Astrocyte (in vitro differentiated cells and primary cell): ENCODE data around the gene TBC1D8. TPM values are rescaled to one million over a fixed set of nuclear protein-coding genes. Genes with fewer than 3 reads are reported as not detected.

ENCODE experiments used
- DNase-seq: peaks from one replicate; pipeline ENCODE4 v3.0.0-alpha.2; 2010; ENCODE audit warnings: low read depth
- FAIRE-seq: peaks from 2 replicates; lab custom pipeline; 2011; peaks lifted over from hg19 to GRCh38; lab: Jason Lieb, UNC
- H2AFZ ChIP-seq: 2 replicates; pipeline ENCODE4 v1.6.0; 2012; ENCODE audit warnings: low read depth, low read length, inconsistent platforms
- H3K27ac ChIP-seq: 2 replicates; pipeline ENCODE4 v1.5.1; 2011; ENCODE audit warnings: low read depth, low read length, inconsistent platforms
- H3K27me3 ChIP-seq: 2 replicates; pipeline ENCODE4 v1.6.0; 2011; ENCODE audit warnings: low read length, inconsistent platforms; ENCODE audit not compliant: insufficient read depth
- H3K36me3 ChIP-seq: 2 replicates; pipeline ENCODE4 v1.5.1; 2011; ENCODE audit warnings: low read length, inconsistent platforms; ENCODE audit not compliant: insufficient read depth
- H3K4me1 ChIP-seq: 2 replicates; pipeline ENCODE4 v1.5.1; 2011; ENCODE audit warnings: low read length, inconsistent platforms; ENCODE audit not compliant: insufficient read depth
- H3K4me2 ChIP-seq: 2 replicates; pipeline ENCODE4 v1.6.0; 2012; ENCODE audit warnings: low read length, inconsistent platforms
- H3K4me3 ChIP-seq: 2 replicates; pipeline ENCODE4 v1.5.1; 2011; ENCODE audit warnings: low read depth, mild to moderate bottlenecking, low read length, inconsistent platforms; ENCODE audit not compliant: insufficient read depth
- H3K79me2 ChIP-seq: 2 replicates; pipeline ENCODE4 v1.6.0; 2012; ENCODE audit warnings: mild to moderate bottlenecking, low read length, inconsistent platforms; ENCODE audit not compliant: insufficient read depth
- H3K9ac ChIP-seq: 2 replicates; pipeline ENCODE4 v1.6.0; 2012; ENCODE audit warnings: mild to moderate bottlenecking, low read length, inconsistent platforms
- H3K9me3 ChIP-seq: 2 replicates; pipeline ENCODE4 v1.5.1; 2012; ENCODE audit warnings: low read depth, mild to moderate bottlenecking, low read length, inconsistent platforms; ENCODE audit not compliant: insufficient read depth
- H4K20me1 ChIP-seq: 2 replicates; pipeline ENCODE4 v1.6.0; 2012; ENCODE audit warnings: low read length, inconsistent platforms; ENCODE audit not compliant: insufficient read depth
- H3K27ac Mint-ChIP-seq: one replicate; pipeline ENCODE4 v1.8.0; 2021; ENCODE audit warnings: mild to moderate bottlenecking, mixed read lengths; ENCODE audit not compliant: unreplicated experiment
- H3K27me3 Mint-ChIP-seq: one replicate; pipeline ENCODE4 v1.8.0; 2021; ENCODE audit warnings: low read depth, mixed read lengths; ENCODE audit not compliant: unreplicated experiment
- H3K36me3 Mint-ChIP-seq: one replicate; pipeline ENCODE4 v1.8.0; 2021; ENCODE audit warnings: low read depth, mixed read lengths; ENCODE audit not compliant: unreplicated experiment
- H3K4me1 Mint-ChIP-seq: one replicate; pipeline ENCODE4 v1.8.0; 2021; ENCODE audit warnings: low read depth, mixed read lengths; ENCODE audit not compliant: unreplicated experiment
- H3K4me3 Mint-ChIP-seq: one replicate; pipeline ENCODE4 v1.8.0; 2021; ENCODE audit warnings: mild to moderate bottlenecking, moderate library complexity, mixed read lengths; ENCODE audit not compliant: unreplicated experiment
- H3K9me3 Mint-ChIP-seq: one replicate; pipeline ENCODE4 v1.8.0; 2021; ENCODE audit warnings: mild to moderate bottlenecking, mixed read lengths; ENCODE audit not compliant: unreplicated experiment
- CTCF ChIP-seq: IDR thresholded peaks from 2 replicates; pipeline ENCODE4 v1.5.1; 2011; ENCODE audit warnings: low read depth, mild to moderate bottlenecking, inconsistent platforms, low read length, moderate library complexity; ENCODE audit not compliant: insufficient read depth
- EZH2 ChIP-seq: IDR thresholded peaks from 2 replicates; pipeline ENCODE4 v1.6.1; 2012; ENCODE audit warnings: mild to moderate bottlenecking, low read length, inconsistent platforms; ENCODE audit not compliant: insufficient read depth
- total RNA-seq: library from RNA; stranded (reverse); gene quantifications from 2 replicates; pipeline ENCODE4 v1.2.1, GENCODE V29; 2021

TBC1D8 gene
- total RNA-seq, 1 donor from 2014 or later = 2.4 TPM

GRCh38 chr2:101195871-101196661 is 44.9 kb upstream of the TBC1D8 start:
- TF ChIP-seq EZH2 (no peak), CTCF (no peak)
- Mint-ChIP-seq H3K36me3 (no peaks in the 10 kb centered on the region), H3K27me3 (peaks cover 9% of the 10 kb centered on the region), H3K9me3 (peaks cover 2% of the 10 kb centered on the region), H3K4me3 (no peak overlapping the region), H3K4me1 (no peaks in the 10 kb centered on the region), H3K27ac (no peak overlapping the region)
- Histone ChIP-seq H3K9me3 (no peaks in the 10 kb centered on the region), H2AFZ (no peak overlapping the region), H3K9ac (no peak overlapping the region), H3K36me3 (no peaks in the 10 kb centered on the region), H3K4me1 (peaks cover 4% of the 10 kb centered on the region), H3K4me3 (no peak overlapping the region), H3K27ac (no peak overlapping the region), H3K4me2 (no peak overlapping the region), H3K79me2 (no peaks in the 10 kb centered on the region), H3K27me3 (peaks cover 5% of the 10 kb centered on the region), H4K20me1 (no peaks in the 10 kb centered on the region)
- no peak for FAIRE-seq
- no peak for DNase-seq

- Mint-ChIP-seq H3K4me3 (no peak overlapping the region), H3K9me3 (peaks cover 2% of the 10 kb centered on the region), H3K27me3 (peaks cover 9% of the 10 kb centered on the region), H3K4me1 (no peaks in the 10 kb centered on the region), H3K36me3 (no peaks in the 10 kb centered on the region), H3K27ac (no peak overlapping the region)
- TF ChIP-seq EZH2 (no peak), CTCF (no peak)
- Histone ChIP-seq H3K4me2 (no peak overlapping the region), H2AFZ (no peak overlapping the region), H4K20me1 (no peaks in the 10 kb centered on the region), H3K27ac (no peak overlapping the region), H3K36me3 (no peaks in the 10 kb centered on the region), H3K79me2 (no peaks in the 10 kb centered on the region), H3K27me3 (peaks cover 8% of the 10 kb centered on the region), H3K9me3 (peaks cover 4% of the 10 kb centered on the region), H3K4me3 (no peak overlapping the region), H3K9ac (no peak overlapping the region), H3K4me1 (no peaks in the 10 kb centered on the region)
- FAIRE-seq (no peak), DNase-seq (no peak)
Measured at GRCh38 chr2:101193033-101193626, 41.9 kb upstream of the TBC1D8 start.
